ENCODE data around the gene FCHSD2.
"Not testable (repeated sequence)": the region's sequence is repeated elsewhere in the genome, so short reads cannot be mapped to it uniquely, and the experiment has no call there.

The FCHSD2 gene

DNA sequence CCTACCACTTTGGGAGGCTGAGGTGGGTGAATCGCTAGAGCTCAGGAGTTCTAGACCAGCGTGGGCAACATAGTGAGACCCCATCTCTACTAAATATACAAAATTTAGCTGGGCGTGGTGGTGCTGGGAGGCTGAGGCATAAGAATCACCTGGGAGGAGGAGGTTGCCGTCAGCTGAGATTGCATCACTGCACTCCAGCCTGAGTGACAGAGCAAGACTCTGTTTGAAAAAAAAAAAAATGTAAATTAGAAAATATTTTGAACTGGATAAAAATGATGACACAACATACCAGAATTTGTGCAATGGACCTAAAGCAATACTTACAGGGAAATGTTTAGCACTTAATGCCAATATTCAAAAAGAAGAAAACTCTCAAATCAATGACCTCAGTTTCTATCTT, 281.5 kb downstream of the FCHSD2 start:
- DNase-seq, result no peak

DNA sequence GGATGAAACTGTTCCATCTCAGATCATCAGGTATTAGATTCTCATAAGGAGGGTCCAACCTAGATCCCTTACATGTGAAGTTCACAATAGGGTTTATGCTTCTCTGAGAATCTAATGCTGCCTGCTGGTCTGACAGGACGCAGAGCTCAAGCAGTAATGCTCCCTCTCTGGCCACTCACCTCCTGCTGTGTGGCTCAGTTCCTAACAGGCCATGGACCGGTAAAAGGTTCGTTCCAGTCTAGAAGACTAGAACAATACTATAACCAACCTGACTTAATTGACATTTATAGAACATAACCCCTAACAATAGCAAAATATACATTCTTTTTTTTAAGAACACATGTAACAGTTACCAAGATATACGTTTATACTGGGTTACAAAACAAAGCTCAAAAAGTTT, 282.1 kb downstream of the FCHSD2 start:
- DNase-seq, result no peak

DNA sequence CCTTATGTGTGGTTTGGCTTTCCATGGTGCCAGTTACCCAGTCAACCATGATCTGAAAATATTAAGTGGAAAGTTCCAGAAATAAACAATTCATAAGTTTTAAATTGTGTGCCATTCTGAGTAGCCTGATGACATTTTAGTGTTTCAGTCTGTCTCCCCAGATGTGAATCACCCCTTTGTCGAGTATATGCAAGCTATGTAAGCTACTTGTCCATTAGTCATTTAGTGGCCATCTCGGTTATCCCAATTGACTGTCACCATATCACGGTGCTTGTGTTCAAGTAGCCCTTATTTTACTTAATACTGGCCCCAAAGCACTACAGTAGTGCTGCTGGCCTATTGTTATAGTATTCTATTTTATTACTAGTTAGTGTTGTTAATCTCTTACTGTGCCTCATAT, 283.0 kb downstream of the FCHSD2 start:
- peak; percentile 25 to 53 (median 44) for DNase-seq

GRCh38 chr11:72858267-72858666, 283.9 kb downstream of the FCHSD2 start:
- not testable (repeated sequence) for DNase-seq

DNA sequence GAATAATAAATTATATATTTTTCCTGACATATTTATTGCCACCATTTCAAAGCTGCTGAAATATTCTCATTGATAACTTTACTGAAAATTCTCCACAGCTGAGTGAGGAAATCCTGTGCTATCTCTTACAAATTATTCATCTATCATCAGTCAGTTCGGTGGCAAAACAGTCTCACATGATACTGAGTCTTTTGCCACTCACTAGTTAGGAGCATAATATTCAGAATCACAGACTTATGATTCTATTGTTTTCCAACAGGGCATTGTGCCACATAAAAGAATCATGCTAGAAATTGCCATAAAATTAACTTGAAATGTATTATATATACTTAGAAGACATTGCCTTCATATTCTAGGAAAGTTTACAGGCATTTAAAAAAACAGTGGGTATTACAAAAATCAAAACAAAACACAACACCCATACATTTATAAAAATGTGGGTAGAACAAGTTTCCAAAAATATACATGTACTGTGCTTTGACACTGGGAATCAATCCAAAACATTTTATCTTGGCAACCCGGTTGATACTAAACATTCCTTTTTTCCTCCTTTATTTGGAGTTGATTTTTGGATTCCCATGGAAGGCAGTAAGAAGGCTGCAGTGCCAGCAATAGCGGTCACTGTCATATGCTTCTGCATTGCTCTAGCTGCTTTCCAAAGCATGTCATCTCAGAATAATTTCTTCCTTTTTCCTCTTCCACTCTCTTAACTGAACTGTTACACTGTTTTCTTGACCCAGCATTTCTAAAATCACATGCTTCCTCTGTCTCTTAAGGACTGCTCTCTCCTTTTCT, 285.4 kb downstream of the FCHSD2 start:
- DNase-seq, result peak; percentile 29 to 51 (median 46)

DNA sequence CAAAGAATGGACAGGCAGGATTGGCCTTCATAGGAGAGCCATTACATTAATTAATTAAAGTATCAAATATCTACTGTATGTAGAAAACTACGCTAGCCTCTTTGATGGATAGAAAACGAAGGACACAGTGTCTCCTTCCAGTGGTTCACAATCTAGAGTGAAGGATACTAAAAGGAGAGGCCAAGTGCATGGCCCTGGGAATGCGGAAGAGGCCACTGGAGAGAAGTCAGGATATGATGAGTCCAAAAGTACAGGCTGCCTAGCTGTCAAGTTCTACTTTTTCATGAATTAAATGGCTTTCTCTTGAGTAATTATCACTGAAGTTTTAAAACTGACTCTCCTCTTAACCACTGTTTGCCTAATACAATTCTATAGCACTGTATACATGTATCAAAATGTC, 286.1 kb downstream of the FCHSD2 start:
- no peak for DNase-seq

GRCh38 chr11:72851726-72852125, 290.4 kb downstream of the FCHSD2 start:
- DNase-seq, result no peak

- DNase-seq, result no peak
Observed at GRCh38 chr11:72850832-72851231, 291.3 kb downstream of the FCHSD2 start.

- peak; percentile 44 to 55 (median 50) for DNase-seq
Observed at GRCh38 chr11:72848846-72849466, 293.2 kb downstream of the FCHSD2 start.

GRCh38 chr11:72844356-72844755, 297.8 kb downstream of the FCHSD2 start:
- no peak for DNase-seq

GRCh38 chr11:72842653-72843330, 299.3 kb downstream of the FCHSD2 start:
- no peak for DNase-seq

GRCh38 chr11:72842126-72842525, 300.0 kb downstream of the FCHSD2 start:
- no peak for DNase-seq

GRCh38 chr11:72841397-72841796, 300.7 kb downstream of the FCHSD2 start:
- DNase-seq, result no peak

GRCh38 chr11:72840780-72841179, 301.3 kb downstream of the FCHSD2 start:
- peak in 2 of 3 donors; percentile 22 to 37 for DNase-seq

DNA sequence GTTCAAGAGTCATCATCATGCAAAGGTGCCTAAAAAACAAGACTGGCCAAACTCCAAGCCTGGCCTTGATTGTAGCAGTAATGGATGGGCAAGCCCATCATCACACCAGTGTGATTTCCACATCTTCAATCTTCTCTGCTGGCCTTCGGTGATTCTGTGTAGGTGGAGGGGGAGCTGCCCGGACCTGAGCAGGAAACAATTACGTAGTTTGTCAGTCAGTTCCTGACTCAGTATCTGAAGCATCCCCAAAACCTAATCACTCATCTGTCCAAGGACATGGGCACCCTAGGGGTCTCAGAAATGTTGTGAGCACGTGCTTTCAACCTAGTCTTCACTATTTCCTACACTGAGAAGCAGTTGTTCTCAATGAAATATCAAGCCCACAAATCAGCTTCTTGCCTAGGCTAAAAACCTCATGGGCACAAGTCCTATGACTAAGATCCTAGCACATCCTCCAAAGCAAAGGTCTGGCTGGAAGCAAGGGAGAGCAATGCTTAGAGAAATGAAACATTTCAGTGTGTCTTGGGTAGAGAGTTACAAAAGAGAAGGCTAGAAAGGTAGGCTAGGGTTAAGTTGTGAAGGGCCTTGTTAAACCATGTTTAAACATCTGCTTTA, 303.3 kb downstream of the FCHSD2 start:
- DNase-seq, result no peak

DNA sequence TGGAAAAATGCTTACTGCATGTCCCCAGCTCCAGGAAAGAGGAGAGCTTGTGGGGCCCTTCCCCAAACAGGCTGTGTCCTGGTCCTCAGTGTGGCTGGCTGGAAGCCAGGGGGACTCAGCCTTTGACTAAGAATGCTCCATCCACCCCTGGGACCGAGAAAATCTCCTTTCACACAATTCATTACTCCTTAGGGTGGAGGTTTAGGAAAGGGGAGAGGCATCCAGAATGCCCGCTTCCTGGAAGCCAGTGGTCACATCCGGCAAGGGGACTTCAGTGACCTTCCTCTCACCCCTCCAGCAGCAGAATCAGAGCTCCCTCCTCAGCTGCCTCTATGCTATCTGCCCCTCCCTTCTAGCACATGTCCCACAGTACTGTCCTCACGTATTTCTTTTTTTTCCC, 306.0 kb downstream of the FCHSD2 start:
- DNase-seq, result no peak

- DNase-seq, result peak; percentile 66 to 77 (median 76)
Observed at GRCh38 chr11:72834905-72835304, 307.2 kb downstream of the FCHSD2 start.

- DNase-seq, result no peak
Observed at GRCh38 chr11:72833811-72834493, 308.2 kb downstream of the FCHSD2 start.

DNA sequence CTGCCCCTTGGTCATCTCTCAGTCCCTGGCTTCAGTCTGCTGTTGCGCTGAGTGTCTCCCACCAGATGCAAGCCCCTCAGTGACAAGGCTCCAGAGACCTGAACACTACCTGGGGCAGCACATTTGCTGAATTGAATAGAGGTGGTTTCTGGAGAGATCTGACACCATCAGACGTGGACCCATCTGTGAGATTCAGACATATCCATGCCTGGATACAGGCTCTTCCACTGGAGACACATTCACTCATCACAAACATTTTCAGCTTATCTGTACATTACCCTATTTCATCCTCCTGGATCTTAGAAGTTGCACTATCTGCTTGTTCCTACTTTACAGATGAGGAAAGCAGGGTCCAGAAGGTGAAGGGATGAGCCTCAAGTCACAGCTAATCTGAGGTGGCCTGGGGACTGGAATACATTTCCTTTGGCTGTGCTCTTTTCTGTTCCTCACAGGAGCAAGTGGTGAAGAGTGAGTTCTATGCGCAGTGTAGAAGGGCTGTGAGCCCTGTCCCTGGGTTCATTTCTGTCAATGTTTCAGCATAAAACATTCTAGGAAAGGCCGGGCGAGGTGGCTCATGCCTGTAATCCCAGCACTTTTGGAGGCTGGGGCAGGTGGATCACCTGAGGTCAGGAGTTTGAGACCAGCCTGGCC, 308.9 kb downstream of the FCHSD2 start:
- no peak for DNase-seq

DNA sequence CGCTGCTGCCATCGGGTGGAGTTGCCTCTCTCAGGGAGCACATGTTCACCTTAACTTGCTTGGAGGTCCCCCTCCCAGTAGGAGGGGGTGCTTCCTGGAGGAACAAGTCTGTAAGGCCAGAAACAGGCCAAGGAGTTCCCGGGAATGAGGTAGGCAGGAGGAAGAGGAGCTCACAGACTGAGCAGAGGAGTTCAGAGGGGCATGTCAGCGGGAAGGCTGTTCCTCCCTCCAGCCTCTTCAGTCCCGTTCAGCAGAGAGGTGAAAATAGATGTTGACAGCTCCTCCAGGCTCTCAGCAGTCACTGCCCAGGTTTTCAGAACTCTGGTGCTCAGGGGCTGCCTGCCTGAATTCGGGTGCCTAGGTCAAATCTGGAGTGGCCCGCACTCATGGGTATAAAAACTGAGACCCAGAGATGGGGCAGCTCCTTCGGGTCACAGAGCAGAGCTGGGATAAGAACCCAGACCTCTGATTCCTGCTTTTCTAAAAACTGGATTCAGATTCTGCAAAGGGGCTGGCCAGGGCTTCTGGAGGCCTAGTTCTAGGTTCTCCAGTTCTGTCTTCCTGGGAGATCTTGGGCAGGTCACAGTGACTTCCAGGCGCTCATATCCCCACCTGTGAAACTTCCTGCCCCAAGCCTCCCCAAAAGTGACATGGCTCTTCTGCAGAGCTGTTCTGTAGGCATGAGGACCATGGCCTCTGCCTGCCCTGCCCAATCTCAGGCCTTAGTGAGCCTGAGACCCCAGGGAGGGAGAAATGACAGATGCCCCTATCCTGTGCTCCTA, 309.6 kb downstream of the FCHSD2 start:
- DNase-seq, result no peak

DNA sequence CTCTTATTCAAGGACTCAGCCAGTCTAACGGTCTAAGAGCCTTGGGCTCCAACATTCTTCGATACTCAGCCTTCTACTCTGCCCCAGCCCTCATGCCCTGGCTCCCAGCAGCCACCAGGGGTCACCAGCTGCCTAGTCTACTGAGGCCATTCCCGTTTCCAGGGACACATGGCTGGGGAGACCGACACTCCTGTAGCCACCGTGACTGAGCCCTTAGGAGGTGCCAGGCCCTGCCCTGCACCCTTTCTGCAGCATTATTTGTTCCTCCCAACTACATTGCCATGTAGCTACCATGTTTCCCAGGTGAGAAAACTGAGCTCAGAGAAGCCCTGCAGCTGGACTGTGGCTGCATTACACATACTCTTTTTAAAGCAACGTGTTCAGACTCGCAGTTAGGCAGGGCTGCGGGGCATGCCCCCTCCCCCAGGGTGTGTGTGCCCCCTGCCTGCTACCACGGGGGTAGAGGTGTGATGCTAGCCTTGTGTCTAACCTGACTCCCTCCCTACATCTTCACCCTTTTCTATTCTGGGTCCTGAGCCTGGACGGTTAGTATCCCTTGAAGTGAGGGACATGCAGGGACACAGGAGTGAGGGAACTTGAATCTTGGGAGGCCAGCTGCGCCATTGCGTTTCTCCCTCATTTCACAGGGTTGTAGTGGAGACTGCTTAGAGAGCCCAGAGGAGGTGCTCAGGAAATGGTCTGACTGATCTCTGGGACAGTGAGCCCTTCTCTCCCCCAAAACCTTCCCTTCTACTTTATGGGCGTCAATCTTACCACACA, 310.4 kb downstream of the FCHSD2 start:
- DNase-seq, result peak; percentile 78 to 83 (median 79)
